ENCODE data around the gene RPS6KA3.

The RPS6KA3 gene

DNA sequence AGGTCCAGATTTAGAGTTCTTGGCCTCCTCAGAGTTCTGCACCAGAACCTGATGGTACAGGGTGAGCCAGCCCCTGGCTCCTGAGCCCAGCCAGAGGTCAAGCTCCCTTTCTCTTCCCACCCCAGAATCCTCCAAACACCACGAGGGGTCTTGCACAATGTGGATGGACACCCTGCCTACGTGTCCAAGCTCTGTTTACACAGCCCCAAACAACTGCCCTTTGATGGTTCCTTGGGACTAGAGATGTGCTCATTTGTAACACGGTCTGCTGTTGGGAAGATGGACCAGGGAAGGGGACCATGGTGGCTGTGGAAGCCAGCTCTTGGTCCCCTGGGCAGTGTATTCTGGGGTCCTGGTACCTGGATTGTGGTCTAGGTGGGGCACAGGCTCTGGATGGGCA is 40.0 kb upstream of the RPS6KA3 start:
- TF ChIP-seq, protein P1, sequence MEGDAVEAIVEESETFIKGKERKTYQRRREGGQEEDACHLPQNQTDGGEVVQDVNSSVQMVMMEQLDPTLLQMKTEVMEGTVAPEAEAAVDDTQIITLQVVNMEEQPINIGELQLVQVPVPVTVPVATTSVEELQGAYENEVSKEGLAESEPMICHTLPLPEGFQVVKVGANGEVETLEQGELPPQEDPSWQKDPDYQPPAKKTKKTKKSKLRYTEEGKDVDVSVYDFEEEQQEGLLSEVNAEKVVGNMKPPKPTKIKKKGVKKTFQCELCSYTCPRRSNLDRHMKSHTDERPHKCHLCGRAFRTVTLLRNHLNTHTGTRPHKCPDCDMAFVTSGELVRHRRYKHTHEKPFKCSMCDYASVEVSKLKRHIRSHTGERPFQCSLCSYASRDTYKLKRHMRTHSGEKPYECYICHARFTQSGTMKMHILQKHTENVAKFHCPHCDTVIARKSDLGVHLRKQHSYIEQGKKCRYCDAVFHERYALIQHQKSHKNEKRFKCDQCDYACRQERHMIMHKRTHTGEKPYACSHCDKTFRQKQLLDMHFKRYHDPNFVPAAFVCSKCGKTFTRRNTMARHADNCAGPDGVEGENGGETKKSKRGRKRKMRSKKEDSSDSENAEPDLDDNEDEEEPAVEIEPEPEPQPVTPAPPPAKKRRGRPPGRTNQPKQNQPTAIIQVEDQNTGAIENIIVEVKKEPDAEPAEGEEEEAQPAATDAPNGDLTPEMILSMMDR (IDR thresholded peaks at IDR 0.05; ENCODE audit: control extremely low read depth, extremely low read depth, low read depth, missing control alignments), result no peak
- ChIA-PET POLR2A (no interaction called here), CTCF (no interaction called here)
- no peak for DNase-seq (ENCODE audit: extremely low spot score)

DNA sequence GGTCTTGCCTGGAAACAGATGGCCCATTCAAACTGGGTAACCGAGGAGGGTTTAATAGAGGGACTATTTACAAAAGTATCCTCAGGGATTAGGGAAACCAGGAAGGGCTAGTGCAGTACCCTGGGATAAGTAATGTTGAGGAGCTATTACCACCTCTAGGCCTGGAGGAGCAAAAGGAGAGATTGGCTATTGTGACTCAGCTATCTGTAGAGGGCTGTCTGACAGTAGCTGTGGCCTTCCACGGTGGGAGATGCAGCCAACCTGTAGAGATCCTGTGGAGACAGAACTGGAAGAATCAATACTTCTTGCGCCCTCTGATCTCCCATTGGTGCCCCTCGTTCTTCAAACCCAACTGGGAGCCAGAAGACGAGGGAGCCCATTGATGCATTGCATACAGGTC is 34.1 kb upstream of the RPS6KA3 start:
- no peak for DNase-seq (ENCODE audit: extremely low spot score)
- CTCF ChIA-PET, result no interaction called here

DNA sequence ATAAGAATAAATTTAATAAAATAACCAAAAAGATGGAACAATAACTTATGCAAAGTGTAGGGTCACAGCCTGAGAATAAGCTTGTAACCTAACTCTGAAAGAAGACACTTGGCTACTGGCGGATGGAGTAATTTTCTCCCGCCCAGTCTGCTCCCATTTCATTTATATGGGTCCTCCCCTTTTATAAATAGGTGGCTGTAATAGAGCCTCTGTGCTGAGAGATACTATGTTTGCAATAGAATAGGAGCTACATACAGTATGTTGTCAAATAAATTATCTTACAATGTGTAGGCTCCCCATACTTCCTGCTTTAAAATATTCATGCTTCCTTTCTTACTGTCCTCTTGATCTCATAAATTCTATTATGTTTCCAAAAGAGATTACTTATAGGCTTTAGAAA is 28.2 kb upstream of the RPS6KA3 start:
- ChIA-PET POLR2A (no interaction called here), CTCF (no interaction called here)
- DNase-seq (ENCODE audit: extremely low spot score), result no peak
- TF ChIP-seq, protein P1 (IDR thresholded peaks at IDR 0.05; ENCODE audit: control extremely low read depth, extremely low read depth, low read depth, missing control alignments), result no peak

More for the DNA sequence above, 34.1 kb upstream of the RPS6KA3 start:
- TF ChIP-seq, protein P1 (IDR thresholded peaks at IDR 0.05; ENCODE audit: control extremely low read depth, extremely low read depth, low read depth, missing control alignments), result no peak
- POLR2A ChIA-PET, result no interaction called here

DNA sequence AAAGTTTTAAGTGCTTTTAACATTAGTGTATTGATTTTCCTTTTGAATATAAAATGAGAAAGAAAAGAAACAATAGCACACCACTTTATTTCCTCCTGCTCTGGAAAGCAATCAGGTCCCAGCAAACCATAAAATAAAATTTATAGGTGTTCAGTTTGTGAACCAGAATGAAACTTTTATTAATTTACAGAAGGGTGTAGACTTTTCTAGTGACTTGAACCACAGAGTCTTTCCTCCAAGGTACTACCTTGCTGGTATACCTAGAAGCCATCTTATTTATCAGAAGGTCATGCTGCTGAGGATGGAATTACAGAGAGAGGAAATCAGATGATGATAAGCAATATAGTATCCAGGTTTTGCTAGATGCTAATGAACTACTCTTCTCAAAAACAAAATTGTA is 27.6 kb upstream of the RPS6KA3 start:
- DNase-seq (ENCODE audit: extremely low spot score), result no peak
- CTCF ChIA-PET, result no interaction called here
- TF ChIP-seq, protein P1 (IDR thresholded peaks at IDR 0.05; ENCODE audit: control extremely low read depth, extremely low read depth, low read depth, missing control alignments), result no peak
- POLR2A ChIA-PET, result no interaction called here

DNA sequence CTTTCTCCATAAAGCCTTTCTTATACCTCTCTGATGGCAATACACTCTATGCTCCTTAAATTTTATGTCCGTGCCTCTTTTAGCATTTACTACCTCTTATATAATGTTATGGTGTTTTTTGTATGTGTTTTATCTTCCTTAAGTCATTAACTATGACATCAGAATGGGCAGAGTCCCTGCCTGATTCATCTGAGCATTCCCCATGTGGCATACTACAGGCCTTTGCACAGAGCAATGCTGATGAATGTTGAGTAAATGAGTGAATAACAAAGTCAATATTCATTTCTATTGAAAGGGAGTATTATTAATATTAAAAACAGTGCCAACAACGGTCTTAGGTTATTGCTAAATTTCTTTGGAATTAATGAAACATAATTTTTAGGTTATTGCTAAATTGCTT is 18.8 kb upstream of the RPS6KA3 start:
- TF ChIP-seq, protein P1 (IDR thresholded peaks at IDR 0.05; ENCODE audit: control extremely low read depth, extremely low read depth, low read depth, missing control alignments), result no peak
- ChIA-PET CTCF (no interaction called here), POLR2A (no interaction called here)
- DNase-seq (ENCODE audit: extremely low spot score), result no peak

DNA sequence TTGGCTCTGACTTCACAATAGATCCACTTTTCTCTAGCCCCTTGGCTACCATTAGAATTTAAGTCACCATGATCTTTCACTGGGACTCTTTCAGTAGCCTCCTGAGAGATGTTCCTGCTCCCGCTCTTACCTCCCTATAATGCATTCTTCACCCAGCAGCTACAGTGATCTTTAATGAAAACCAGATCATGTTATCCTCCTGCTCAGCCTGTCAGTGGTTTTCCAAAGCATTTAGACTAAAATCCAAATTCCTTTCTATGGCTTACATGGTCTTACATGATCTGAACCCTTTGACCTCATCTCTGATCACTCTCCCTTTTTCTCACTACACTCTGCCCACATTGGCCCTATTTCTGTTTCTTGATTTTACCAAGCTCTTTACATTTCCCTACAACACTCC is 18.3 kb upstream of the RPS6KA3 start:
- TF ChIP-seq, protein P1 (IDR thresholded peaks at IDR 0.05; ENCODE audit: control extremely low read depth, extremely low read depth, low read depth, missing control alignments), result no peak
- CTCF ChIA-PET, result no interaction called here
- no peak for DNase-seq (ENCODE audit: extremely low spot score)
- POLR2A ChIA-PET, result no interaction called here

DNA sequence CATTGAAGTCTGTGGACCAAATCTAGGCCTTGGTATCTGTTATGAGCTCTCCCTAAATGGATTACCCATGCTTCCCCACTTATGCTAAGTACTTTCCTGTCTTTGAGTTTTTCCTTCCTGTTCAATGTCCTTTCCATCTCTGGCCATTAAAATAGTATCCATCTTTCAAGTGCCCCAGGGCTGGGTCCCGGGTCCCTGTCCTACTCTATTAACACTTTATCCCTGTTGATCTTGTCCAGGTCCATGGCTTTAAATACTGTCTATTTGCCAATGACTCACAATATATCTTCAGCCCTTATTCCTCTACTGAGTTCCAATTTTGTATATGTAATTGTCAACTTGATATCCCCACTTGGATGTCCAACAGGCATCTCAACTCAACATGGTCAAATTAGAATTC is 17.7 kb upstream of the RPS6KA3 start:
- ChIA-PET CTCF (no interaction called here), POLR2A (no interaction called here)
- no peak for DNase-seq (ENCODE audit: extremely low spot score)
- TF ChIP-seq, protein P1 (IDR thresholded peaks at IDR 0.05; ENCODE audit: control extremely low read depth, extremely low read depth, low read depth, missing control alignments), result no peak
